ENCODE measurements around the gene NDRG2.

DNA sequence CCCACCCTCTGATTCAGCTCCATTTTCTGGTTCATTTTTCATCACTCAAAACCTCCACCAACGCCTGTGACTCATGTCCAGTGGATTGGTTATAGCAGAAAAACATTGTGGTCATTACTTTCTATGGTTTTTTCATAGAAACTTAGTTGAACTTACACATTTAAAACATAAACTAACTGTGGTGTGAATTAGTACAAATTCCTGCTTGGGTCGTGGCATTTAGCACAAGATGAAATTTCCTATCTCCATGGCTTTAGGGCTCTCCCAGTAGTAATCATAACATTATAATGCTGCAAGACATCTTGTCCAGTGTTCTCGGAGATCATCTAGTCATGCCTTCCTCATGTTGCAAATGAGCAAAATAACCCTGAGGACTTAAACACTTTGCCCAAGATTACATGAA is 24.4 kb upstream of the NDRG2 start:
- no peak for TF ChIP-seq POLR2A (IDR thresholded peaks at IDR 0.05)
- TF ChIP-seq, protein P1, sequence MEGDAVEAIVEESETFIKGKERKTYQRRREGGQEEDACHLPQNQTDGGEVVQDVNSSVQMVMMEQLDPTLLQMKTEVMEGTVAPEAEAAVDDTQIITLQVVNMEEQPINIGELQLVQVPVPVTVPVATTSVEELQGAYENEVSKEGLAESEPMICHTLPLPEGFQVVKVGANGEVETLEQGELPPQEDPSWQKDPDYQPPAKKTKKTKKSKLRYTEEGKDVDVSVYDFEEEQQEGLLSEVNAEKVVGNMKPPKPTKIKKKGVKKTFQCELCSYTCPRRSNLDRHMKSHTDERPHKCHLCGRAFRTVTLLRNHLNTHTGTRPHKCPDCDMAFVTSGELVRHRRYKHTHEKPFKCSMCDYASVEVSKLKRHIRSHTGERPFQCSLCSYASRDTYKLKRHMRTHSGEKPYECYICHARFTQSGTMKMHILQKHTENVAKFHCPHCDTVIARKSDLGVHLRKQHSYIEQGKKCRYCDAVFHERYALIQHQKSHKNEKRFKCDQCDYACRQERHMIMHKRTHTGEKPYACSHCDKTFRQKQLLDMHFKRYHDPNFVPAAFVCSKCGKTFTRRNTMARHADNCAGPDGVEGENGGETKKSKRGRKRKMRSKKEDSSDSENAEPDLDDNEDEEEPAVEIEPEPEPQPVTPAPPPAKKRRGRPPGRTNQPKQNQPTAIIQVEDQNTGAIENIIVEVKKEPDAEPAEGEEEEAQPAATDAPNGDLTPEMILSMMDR (IDR thresholded peaks at IDR 0.05), result no peak
